ENCODE results near the gene INPP5A. TPM values are rescaled to one million over a fixed set of nuclear protein-coding genes. Genes with fewer than 3 reads are reported as not detected.

Gene INPP5A
- total RNA-seq, 2 experiments from 2014 or later, result 9.1 to 9.9 TPM

GRCh38 chr10:132728741-132729140, 191.2 kb downstream of the INPP5A start:
- Mint-ChIP-seq H3K4me3 (no peak overlapping the region), H3K27ac (no peak overlapping the region), H3K36me3 (ENCODE audit: low read depth) (no peaks in the 10 kb centered on the region), H3K27me3 (no peaks in the 10 kb centered on the region), H3K4me1 (no peaks in the 10 kb centered on the region), H3K9me3 (no peaks in the 10 kb centered on the region)
- CTCF ChIA-PET, result interaction anchor here (1.5 kb wide), 1 partner anchor 13 kb away, joined by 4 read pairs; no protein-coding TSS in a partner anchor
- POLR2A ChIA-PET, result no interaction called here
- DNase-seq, result no peak

DNA sequence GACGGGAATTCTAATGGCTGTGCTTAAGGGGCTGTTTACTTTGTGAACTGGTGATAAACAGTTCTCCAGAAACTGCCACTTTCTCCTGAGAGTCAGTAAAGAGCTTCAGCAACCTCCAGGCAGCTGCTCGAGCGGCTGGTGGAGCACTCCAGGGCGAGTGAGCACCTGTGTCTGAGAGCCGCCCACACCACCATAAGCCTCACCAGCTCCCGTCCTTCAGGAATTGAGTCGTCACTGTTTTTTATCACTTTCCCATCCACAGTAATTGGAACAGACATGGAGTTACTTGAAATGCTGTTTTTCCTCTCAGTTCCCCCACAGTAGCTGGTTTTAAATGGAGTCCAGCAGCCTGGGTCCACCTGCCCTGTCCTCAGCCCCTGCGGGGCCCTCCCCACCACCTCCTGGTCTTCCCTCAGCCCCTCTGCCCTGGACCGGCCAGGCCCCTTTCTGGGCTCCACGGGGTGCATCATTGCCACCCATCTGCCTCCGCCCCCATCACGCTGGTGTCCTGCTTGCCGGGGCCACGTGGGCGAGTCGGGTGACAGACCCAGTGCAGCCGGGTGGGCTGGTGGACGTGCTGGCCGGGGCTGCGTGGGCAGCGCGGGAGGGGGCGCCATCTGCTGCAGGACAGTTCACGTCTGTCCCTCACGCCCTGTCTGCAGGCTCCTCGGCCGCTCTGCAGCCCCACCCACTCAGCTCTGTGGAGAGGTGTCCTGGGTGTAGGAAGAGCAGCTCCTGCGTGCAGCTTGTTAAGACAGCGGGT, 192.4 kb downstream of the INPP5A start:
- ChIA-PET POLR2A (no interaction called here), CTCF (no interaction called here)
- Mint-ChIP-seq H3K4me1 (no peaks in the 10 kb centered on the region), H3K4me3 (no peak overlapping the region), H3K27me3 (no peaks in the 10 kb centered on the region), H3K36me3 (ENCODE audit: low read depth) (no peaks in the 10 kb centered on the region), H3K27ac (no peak overlapping the region), H3K9me3 (no peaks in the 10 kb centered on the region)
- DNase-seq, result no peak

DNA sequence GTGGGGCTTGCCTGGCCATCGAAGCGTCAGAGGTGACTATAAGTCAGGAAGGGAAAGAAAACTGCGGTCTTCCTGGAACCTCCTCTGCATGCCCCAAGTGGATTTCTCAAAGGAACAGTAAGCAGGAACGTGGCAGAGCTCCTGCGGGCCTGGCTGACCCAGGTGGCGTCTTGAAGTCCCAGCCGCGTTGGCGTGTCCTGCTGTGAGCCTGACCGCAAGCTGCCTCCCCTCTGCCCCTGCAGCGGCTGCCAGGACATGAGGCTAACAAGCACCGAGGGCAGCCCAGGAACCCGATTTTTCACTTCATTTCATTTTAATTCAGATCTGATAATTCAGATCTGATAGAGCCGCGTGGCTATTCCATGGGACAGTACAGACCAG, 193.0 kb downstream of the INPP5A start:
- Mint-ChIP-seq H3K27ac (no peak overlapping the region), H3K27me3 (no peaks in the 10 kb centered on the region), H3K4me3 (no peak overlapping the region), H3K36me3 (ENCODE audit: low read depth) (no peaks in the 10 kb centered on the region), H3K4me1 (no peaks in the 10 kb centered on the region), H3K9me3 (no peaks in the 10 kb centered on the region)
- ChIA-PET POLR2A (no interaction called here), CTCF (no interaction called here)
- no peak for DNase-seq

- H3K9me3 Mint-ChIP-seq, result no peaks in the 10 kb centered on the region
- H3K36me3 Mint-ChIP-seq (ENCODE audit: low read depth), result no peaks in the 10 kb centered on the region
- DNase-seq, result no peak
- ChIA-PET CTCF (no interaction called here), POLR2A (no interaction called here)
- H3K4me3 Mint-ChIP-seq, result no peak overlapping the region
- no peaks in the 10 kb centered on the region for H3K27me3 Mint-ChIP-seq
- no peaks in the 10 kb centered on the region for H3K4me1 Mint-ChIP-seq
- H3K27ac Mint-ChIP-seq, result no peak overlapping the region
Observed at GRCh38 chr10:132732518-132732917, 194.9 kb downstream of the INPP5A start.

GRCh38 chr10:132733926-132734325, 196.3 kb downstream of the INPP5A start:
- no peaks in the 10 kb centered on the region for H3K9me3 Mint-ChIP-seq
- H3K4me3 Mint-ChIP-seq, result no peak overlapping the region
- CTCF ChIA-PET, result no interaction called here
- H3K36me3 Mint-ChIP-seq (ENCODE audit: low read depth), result no peaks in the 10 kb centered on the region
- DNase-seq, result no peak
- H3K4me1 Mint-ChIP-seq, result no peaks in the 10 kb centered on the region
- H3K27me3 Mint-ChIP-seq, result no peaks in the 10 kb centered on the region
- H3K27ac Mint-ChIP-seq, result no peak overlapping the region
- POLR2A ChIA-PET, result no interaction called here

DNA sequence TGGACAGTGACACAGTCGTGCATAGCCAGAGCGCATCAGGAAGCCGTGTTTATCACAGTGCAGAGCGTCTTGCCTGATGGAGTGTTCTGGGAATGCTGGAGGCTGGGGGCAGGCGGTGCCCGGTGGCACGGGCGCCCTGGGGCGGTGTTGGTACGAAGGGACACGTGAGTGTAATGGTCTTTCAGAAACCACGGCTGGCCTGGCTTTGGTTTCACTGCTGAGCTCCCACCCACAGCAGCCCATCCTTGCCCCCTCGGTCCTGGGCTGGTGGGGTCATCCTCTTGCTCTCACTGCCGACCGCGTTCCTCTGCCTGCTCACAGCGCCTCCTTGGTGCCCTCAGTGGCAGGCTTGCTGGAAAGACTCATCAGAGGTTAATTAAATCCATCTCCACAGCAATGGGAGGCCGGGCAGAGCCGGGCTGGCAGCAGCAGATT, 197.8 kb downstream of the INPP5A start:
- H3K4me3 Mint-ChIP-seq, result no peak overlapping the region
- H3K36me3 Mint-ChIP-seq (ENCODE audit: low read depth), result no peaks in the 10 kb centered on the region
- ChIA-PET POLR2A (no interaction called here), CTCF (no interaction called here)
- H3K27me3 Mint-ChIP-seq, result no peaks in the 10 kb centered on the region
- no peak overlapping the region for H3K27ac Mint-ChIP-seq
- DNase-seq, result no peak
- no peaks in the 10 kb centered on the region for H3K9me3 Mint-ChIP-seq
- H3K4me1 Mint-ChIP-seq, result no peaks in the 10 kb centered on the region

- Mint-ChIP-seq H3K27ac (no peak overlapping the region), H3K4me1 (no peaks in the 10 kb centered on the region), H3K27me3 (no peaks in the 10 kb centered on the region), H3K36me3 (ENCODE audit: low read depth) (no peaks in the 10 kb centered on the region), H3K9me3 (no peaks in the 10 kb centered on the region), H3K4me3 (no peak overlapping the region)
- DNase-seq, result no peak
- CTCF ChIA-PET, result interaction anchor here (1.0 kb wide), 1 partner anchor 42 kb away, joined by 3 read pairs; no protein-coding TSS in a partner anchor
- POLR2A ChIA-PET, result no interaction called here
Observed at GRCh38 chr10:132735923-132736391, 198.4 kb downstream of the INPP5A start.

- CTCF ChIA-PET, result no interaction called here
- H3K27ac Mint-ChIP-seq, result no peak overlapping the region
- no peaks in the 10 kb centered on the region for H3K4me1 Mint-ChIP-seq
- no peaks in the 10 kb centered on the region for H3K9me3 Mint-ChIP-seq
- H3K36me3 Mint-ChIP-seq (ENCODE audit: low read depth), result no peaks in the 10 kb centered on the region
- H3K4me3 Mint-ChIP-seq, result no peak overlapping the region
- POLR2A ChIA-PET, result no interaction called here
- no peaks in the 10 kb centered on the region for H3K27me3 Mint-ChIP-seq
- DNase-seq, result no peak
Observed at GRCh38 chr10:132737390-132738048, 199.9 kb downstream of the INPP5A start.

DNA sequence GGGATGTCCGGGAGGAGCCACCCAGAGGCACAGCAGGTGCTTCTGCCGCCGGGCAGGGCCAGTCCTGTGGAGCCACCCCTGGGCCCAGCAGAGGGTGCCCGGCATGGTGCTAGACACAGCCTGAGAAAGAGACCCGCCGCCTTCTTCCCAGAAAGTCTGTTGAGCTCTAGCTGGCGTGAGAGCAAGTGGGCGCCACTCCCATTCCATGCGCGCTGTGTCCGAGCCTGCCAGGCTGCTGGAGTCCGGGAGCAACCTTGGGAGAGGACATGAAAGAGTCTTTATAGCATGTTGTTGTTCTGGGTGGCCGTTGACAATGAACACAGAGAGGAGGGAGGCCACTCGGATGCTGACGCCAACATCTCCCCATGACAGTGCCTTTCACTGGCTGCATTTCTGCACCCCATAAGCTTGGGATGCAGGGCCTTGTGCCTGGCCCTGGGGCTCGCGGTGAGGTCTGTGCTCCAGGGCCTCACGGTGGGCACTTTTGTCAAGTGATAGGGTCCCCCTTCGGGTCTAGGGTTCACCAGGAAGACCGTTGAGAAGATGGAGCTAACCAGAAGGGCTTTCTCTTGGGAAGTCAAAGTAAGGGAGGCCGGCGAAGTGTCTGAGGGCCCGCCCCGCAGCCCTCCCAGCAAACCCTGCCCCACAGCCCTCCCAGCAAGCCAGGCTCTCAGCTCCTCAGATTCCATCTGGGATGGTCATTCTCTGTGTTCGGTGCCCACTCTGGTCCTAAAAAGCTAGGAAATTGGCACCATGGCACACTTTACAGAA, 201.1 kb downstream of the INPP5A start:
- no peaks in the 10 kb centered on the region for H3K27me3 Mint-ChIP-seq
- H3K9me3 Mint-ChIP-seq, result no peaks in the 10 kb centered on the region
- no peak overlapping the region for H3K27ac Mint-ChIP-seq
- no peaks in the 10 kb centered on the region for H3K4me1 Mint-ChIP-seq
- H3K36me3 Mint-ChIP-seq (ENCODE audit: low read depth), result no peaks in the 10 kb centered on the region
- no peak for DNase-seq
- ChIA-PET POLR2A (no interaction called here), CTCF (no interaction called here)
- no peak overlapping the region for H3K4me3 Mint-ChIP-seq

- Mint-ChIP-seq H3K4me1 (no peaks in the 10 kb centered on the region), H3K9me3 (no peaks in the 10 kb centered on the region), H3K36me3 (ENCODE audit: low read depth) (no peaks in the 10 kb centered on the region), H3K4me3 (no peak overlapping the region), H3K27me3 (no peaks in the 10 kb centered on the region), H3K27ac (no peak overlapping the region)
- ChIA-PET CTCF (no interaction called here), POLR2A (no interaction called here)
- no peak for DNase-seq
Observed at GRCh38 chr10:132739225-132739613, 201.6 kb downstream of the INPP5A start.

GRCh38 chr10:132740588-132740987, 203.0 kb downstream of the INPP5A start:
- Mint-ChIP-seq H3K4me1 (no peaks in the 10 kb centered on the region), H3K27ac (no peak overlapping the region)
- POLR2A ChIA-PET, result no interaction called here

DNA sequence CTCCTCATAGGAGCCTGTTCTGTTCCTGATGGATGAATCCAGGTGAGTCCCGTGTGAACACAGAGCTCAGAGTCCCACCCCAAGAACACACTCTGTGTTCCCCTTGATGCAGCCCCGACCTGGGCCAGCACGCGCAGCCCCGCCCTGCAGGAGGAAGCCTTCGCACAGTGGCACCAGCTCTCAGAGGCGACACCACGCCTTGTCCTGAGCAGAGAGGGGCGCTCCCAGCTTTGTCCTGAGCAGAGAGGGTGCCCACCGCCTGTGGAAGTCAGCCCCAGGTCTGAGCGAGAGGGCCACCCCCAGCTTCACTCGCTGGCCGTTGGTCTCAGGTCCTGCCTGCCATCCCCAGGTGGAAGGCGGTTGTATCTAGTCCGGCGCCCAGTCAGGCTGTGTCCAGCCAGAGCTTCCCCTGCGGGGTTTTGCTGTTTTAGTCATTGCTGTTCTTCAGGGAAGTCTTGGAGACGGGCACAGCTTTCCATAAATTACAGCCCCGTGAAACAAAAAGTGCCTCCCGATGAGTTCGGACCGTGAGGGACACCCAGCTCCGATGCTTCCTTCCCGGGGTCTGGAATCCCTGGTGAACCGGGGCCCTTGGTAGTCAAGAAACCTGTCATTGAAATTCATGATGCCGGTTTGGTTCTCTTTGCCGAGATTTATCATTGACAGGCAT, 204.7 kb downstream of the INPP5A start:
- no peak overlapping the region for H3K27ac Mint-ChIP-seq
- ChIA-PET POLR2A (no interaction called here), CTCF (interaction anchor here (1.7 kb wide), 1 partner anchor 14 kb away, joined by 4 read pairs; no protein-coding TSS in a partner anchor)
- no peaks in the 10 kb centered on the region for H3K4me1 Mint-ChIP-seq
- H3K36me3 Mint-ChIP-seq (ENCODE audit: low read depth), result no peaks in the 10 kb centered on the region
- no peak for DNase-seq
- no peaks in the 10 kb centered on the region for H3K9me3 Mint-ChIP-seq
- no peak overlapping the region for H3K4me3 Mint-ChIP-seq
- no peaks in the 10 kb centered on the region for H3K27me3 Mint-ChIP-seq

More at GRCh38 chr10:132740588-132740987, 203.0 kb downstream of the INPP5A start:
- CTCF ChIA-PET, result no interaction called here
- H3K27me3 Mint-ChIP-seq, result no peaks in the 10 kb centered on the region
- no peaks in the 10 kb centered on the region for H3K9me3 Mint-ChIP-seq
- no peaks in the 10 kb centered on the region for H3K36me3 Mint-ChIP-seq (ENCODE audit: low read depth)
- DNase-seq, result no peak
- H3K4me3 Mint-ChIP-seq, result no peak overlapping the region

DNA sequence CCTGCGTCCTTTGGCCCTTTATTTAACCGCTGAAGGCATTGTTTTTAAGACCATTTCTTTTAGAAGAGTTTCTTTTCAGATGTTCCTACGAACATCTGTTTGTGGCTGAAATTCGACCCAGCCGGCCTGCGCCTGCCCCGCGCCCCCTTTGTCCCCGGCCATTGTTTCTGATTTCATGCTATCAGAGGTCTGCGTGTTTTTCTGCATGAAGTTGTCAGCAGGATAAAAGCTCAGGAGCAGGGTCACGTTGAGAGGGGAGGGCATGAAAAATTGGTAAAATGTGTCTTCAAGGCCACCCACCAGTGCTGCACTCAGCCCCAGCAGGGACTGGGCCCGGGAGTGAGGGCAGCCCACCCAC, 205.2 kb downstream of the INPP5A start:
- no peak for DNase-seq
- ChIA-PET POLR2A (no interaction called here), CTCF (interaction anchor here (1.7 kb wide), 1 partner anchor 15 kb away, joined by 4 read pairs; no protein-coding TSS in a partner anchor)
- H3K4me3 Mint-ChIP-seq, result no peak overlapping the region
- no peak overlapping the region for H3K27ac Mint-ChIP-seq
- no peaks in the 10 kb centered on the region for H3K36me3 Mint-ChIP-seq (ENCODE audit: low read depth)
- H3K9me3 Mint-ChIP-seq, result no peaks in the 10 kb centered on the region
- H3K27me3 Mint-ChIP-seq, result no peaks in the 10 kb centered on the region
- H3K4me1 Mint-ChIP-seq, result no peaks in the 10 kb centered on the region

Measured in activated CD4-positive, alpha-beta T cell treated with anti-CD3 and anti-CD28 coated beads, Interleukin-2, amount 10 ng/mL, durations not matched to agents 7 days and 5 days (primary cell).